Superior temporal gyrus (tissue), 1 donor: Measurements from ENCODE around the gene EEIG2.

Experiments
- DNase-seq: peaks from one replicate; pipeline ENCODE4 v3.0.0-alpha.2; 2016; ENCODE audit errors: extremely low spot score

EEIG2 gene

DNA sequence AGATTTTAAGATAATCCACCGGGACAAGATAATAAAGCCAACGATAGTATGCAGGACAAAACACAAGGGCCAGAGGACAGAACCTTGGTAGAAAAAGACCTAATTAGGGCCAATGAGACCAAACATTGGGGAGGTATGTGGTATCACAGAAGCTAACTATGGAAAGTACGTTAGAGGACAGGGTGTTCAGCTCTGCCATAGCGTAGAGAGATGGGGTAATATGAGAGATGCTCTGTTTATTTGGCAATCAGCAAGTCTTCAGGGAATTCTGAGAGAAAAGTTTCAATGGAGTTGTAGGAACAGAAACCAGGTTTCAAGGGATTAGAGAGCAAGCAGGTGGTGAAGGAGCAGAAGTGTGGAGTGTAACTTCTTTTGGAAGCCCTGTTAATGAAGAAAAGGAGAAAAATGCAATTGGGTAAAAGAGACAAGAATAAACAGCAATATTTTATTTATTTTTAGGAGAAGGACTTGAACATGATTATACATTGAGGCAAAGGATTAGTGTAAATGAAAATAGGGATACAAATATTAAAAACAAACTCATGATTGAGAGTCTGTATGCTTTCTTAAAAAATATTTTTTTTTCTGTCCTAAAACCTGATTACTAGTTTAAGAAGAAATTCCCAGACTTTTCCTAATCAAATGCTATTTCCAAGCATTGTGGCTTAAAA is 24.0 kb downstream of the EEIG2 start:
- DNase-seq, result no peak

DNA sequence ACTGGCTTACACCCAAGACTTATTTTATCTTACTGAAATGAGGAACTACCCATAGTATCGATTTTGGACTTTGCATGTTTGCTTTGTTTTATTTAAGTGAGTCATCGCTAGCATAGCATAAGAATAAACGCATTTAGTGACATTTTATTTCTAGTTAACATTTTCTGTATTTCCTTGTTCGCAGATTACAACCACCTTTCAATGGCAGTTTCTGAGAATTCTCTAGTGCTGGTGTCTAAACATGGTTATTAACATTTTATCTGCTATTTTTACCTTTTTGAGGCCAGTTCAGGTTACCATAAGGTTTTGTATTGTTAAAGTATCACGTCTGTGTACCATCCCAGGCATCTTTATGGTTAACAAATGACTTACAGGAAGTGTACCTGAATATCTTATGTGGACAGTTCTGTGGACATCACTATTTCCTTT is 24.5 kb downstream of the EEIG2 start:
- no peak for DNase-seq

DNA sequence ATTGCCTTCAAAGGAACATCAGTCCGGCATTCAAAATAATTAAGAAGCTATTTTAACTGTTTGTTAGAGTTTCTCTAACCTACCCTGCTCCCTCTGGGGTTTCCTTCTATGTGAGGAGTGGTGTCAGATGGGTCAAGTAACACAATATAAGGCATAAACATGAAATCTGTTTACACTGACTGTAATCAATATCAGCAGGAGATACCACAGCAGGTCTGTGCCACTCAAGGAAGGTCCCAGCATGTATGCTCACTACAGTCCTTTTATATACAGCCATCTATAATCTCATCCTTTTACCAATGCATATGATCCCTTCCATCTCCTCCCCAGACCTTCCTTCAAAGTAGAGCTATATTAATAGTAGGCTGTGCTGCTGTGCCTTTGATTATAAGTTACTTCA is 25.4 kb downstream of the EEIG2 start:
- DNase-seq, result no peak

DNA sequence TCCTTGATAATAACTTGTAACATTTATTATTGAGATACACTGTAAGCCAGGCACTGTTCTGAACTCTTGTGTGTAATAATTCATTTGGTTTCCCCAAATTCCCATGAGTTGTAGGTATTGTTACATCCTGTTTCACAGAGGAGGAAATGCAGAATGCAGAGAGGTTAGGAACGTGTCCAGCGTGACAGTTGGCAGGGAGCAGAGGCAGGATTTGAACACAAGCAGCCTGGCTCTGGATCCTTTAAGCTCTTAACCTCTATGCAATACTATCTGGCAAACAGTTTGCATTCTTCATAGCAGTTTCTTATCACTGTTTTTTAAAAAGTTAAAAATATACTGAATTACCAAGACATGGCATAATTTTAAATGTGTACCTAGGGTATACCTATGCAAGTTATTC is 30.5 kb downstream of the EEIG2 start:
- no peak for DNase-seq

DNA sequence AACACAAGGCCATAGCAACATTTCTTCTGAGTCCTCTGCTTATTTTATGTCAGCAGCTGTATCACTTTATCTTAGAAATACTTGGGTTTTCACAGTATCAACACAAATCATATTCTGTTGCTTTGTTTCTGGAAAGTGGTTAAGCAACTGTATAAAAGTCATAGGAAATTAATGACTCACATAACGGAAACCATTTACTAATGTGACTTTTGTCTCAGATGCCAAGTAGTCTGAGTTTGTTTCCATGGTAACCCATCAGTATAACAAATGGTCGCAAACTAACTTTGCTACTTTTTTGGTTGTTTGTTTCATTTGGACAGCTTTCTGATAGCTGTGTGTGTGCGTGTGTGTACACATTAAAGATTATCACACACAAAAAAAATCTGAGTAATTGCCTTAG is 31.1 kb downstream of the EEIG2 start:
- no peak for DNase-seq

DNA sequence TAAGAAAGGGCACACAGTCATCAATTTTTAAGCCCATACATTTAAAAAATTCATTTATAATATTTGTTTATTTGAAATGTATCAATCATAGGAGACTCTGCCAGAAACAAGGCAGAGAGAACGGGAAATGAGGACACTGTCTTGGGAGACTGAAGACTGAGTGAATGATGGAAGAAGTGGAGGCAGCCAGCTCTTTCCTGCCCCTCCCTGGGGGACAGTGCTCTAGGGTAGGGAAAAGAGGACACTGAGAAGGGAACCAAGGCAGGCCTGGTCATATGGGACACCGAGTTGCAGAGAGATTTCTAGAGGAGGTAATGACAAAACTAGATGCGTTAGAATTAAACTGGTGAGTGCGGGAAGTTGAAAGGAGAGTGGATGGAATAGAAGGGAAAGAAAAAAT is 31.6 kb downstream of the EEIG2 start:
- DNase-seq, result no peak

DNA sequence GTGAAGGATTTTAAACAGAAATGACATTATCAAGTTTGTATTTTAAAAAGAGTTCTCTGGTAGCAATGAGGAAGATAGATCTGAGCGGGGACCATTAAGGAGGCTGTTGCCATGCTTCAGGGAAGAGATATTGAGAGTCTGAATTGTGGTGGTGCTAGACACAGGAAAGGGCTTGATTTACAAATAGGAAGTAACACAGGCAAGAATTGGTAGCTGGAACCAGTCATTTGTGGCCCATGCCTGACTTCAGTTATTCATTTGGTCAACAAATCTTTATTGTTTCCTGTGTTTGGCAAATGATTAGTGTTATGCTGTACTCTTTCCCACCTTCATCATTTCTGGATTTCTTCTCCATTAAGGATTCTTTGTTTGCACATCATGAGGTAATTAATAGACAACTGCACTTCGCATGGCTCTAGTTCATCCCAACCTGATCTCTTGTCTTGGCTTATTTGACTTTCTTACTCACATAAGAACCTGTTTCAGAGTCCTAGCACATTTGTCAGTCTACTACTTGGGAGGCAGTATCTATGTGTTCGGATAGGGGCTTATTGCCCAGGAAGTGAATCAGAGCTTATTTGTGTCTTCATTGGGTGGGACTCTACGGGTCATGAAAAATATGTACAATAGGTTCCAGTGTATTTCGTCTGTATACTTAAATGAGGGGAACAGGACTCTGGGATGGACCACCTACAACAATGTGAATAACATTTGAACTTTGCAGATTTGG is 32.3 kb downstream of the EEIG2 start:
- DNase-seq, result no peak

DNA sequence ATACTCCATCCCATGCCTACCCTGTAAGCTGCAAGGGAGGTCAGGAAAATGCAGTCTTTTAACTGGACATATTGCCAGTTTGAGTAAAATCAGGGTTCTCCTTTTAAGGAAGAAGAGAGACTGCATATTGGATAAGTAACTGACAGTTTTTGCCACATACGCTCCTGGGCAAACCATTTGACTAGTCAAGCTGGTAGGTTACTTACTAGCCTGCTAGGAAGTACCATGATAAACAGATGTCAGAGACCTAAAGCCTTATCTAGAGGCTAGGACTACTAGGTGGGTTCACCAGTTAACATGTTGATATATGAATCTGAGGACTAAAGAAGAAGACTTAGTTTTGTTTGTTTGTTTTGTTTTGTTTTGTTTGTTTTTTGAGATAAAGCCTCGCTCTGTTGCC is 33.5 kb downstream of the EEIG2 start:
- no peak for DNase-seq

DNA sequence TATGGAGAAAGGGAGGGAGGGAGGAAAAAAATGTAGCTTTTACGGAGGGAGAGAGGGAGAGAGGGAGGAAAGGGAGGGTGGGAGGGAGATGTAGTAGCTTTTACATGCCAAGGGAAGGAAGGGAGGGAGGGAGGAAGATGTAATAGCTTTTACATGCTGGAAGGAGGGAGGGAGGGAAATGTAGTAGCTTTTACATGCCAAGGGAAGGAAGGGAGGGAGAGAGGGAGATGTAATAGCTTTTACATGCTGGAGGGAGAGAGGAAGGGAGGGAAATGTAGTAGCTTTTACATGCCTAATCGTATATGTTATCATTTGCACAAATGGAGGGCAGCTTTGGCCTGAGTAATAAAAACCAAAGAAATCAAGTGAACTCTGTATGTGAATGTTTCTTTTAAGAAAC is 35.6 kb downstream of the EEIG2 start:
- DNase-seq, result no peak

DNA sequence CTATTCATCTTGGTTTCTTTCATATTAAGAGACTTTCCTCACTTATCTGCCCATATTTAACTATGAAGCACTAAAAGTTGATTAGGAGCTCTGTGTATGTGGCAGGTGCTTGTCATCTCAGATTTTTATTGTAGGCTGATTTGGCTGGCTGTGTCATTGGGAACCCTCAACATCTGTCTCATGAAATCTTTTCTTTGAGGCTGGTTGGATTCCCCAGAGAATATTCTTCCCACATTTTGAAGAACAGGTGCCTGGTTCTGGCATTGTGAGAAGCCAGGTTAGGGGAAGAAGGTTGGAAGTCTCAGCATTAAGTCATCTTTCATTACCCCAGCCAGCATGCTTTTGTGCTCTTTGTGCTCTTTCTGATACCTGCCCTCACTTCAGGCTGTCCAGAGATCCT is 37.1 kb downstream of the EEIG2 start:
- no peak for DNase-seq

DNA sequence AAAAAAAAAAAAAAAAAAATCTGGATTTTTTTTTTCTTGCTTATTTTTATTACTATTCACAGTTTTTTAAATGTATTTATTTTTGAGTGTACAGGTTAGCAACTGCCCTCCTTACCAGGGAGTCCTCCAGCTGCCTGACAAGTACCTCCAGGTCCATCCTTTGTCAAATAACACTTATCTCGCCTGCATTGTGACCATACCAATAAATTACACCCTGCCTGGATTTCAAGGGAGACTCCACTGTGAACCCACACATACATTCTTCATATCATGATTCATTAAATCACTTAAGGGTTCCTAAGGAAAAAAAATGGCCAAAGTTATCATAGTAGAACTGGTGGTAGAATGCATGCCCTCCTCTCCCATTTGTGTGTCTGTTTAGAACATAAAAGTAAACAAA is 38.4 kb downstream of the EEIG2 start:
- DNase-seq, result no peak

DNA sequence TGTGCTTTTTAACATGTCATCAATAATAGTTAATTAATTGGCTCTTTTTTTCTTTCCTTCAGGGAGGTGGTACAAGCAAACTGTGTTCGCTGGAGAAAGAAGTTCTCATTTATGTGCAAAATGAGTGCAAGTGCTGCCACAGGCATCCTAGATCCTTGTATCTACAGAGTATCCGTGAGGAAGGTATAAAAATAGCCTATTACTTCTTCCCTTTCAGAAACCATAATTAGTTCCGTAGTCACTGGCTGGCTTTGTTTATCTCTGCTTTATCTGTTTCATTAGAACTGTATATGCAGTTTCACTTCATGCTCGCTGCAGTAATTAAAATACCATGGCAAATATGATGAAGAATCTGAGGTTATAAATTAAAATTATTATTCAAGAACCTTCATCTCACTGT is 40.6 kb downstream of the EEIG2 start:
- DNase-seq, result no peak

DNA sequence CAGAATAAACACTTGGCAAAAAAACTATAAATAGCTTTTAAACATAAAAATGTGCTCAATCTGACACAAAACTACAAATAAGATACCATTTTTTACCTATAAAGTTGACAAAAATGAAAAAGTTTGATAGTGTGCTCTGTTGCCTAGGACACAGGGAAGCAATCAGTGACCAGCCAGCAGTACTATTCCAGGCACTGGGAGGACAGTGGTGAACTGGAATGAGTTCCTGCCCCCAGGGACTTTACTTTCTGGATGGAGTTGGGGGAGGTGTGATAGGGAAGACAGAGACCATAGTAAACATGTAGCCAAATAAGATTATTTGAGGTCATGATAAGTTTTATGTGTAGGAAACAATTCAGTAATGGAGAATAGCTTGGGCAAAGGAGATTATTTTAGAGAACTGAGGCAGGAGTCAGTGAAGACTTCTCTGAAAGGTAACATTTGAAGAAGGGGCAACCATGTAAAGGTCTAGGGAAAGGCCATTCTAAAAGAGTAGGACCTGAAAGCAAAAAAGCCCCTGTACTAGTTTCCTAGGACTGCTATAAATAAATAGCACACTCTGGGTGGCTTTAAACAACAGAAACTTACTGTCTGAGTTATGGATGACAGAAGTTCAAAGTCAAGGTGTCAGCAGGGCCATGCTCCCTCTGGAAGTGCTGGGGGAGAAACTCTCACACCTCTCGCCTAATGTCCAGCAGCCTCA is 42.0 kb downstream of the EEIG2 start:
- DNase-seq, result no peak

DNA sequence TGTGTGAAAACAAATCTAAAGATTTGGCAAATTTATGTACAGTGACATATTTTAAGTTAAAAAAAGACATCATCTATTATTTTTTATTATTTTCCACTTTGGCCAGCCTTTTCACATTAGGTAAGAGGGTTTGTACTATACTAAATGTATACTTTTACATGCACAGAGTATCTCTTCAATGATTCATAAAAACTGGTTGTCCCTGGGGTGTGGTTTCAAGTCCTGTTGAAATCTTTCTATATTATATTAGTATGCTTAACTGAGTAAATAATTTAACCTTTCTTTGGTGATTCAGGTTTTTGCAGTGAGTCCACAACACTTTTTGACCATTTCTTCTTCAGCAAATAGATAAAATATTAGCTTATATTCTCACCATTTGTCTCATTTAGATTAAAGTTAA is 45.7 kb downstream of the EEIG2 start:
- no peak for DNase-seq

DNA sequence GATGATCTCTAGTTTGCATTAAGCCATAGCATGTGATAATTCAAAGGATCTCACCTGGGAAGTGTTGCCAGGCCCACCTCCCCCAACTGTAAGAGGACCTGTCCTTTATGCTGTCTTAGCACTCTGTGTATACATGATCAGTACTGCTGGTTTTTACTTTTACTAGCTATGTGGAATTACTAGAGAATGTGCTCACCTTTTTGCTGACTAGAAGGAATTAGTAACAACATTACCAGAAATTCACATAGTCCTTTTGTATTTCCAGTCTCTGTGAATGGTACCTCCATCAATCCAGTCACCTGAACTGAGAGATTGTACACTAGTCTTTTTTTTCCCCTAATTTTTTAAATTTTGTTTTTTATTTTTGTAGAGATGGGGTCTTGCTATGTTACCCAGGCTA is 46.6 kb downstream of the EEIG2 start:
- no peak for DNase-seq

DNA sequence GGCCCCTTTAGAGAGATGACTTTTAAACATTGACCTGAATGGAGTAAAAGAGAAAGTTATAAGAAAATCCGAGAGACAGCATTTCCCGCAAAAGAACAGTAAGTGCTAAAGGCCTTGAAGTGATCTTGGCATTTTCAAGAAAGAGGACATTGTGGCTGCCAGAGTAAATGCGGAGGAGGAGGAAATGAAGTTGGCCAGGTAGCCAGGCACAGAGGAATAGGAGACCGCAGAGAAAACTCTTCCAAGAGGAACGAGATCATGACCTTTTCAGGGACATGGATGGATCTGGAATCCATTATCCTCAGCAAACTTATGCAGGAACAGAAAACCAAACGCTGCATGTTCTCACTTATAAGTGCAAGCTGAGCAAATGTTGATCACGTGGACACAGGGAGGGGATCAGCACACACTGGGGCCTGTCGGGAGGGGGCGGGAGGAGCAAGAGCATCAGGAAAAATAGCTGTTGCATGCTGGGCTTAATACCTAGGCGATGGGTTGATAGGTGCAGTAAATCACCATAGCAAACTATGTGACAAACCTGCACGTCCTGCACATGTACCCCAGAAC is 49.7 kb downstream of the EEIG2 start:
- no peak for DNase-seq
